HG02885 (cell line): Measurements from ENCODE around the gene WDR33.
"Not testable (repeated sequence)": the region's sequence is repeated elsewhere in the genome, so short reads cannot be mapped to it uniquely, and the experiment has no call there.

Source experiments
- ATAC-seq: cut with Tn5 transposase; IDR thresholded peaks from one replicate; pipeline ENCODE4 v1.9.1; 2021; ENCODE audit warnings: mild to moderate bottlenecking; ENCODE audit not compliant: unreplicated experiment, poor library complexity

The WDR33 gene

GRCh38 chr2:127810619-127811396 is at the start of gene WDR33:
Gene WDR33, minus strand, starts transcription at chr2:127811171. Its CDS starts 40,190 bp downstream, at chr2:127770981.
- ATAC-seq = peak; percentile 98

- ATAC-seq = no peak
Measured at GRCh38 chr2:127860130-127860529, 49.2 kb upstream of the WDR33 start.

GRCh38 chr2:127859712-127860085 is 48.7 kb upstream of the WDR33 start:
- no peak for ATAC-seq

GRCh38 chr2:127857265-127857808 is 46.4 kb upstream of the WDR33 start:
- no peak for ATAC-seq

- ATAC-seq = no peak
Measured at GRCh38 chr2:127853671-127854070, 42.7 kb upstream of the WDR33 start.

- ATAC-seq = no peak
Measured at GRCh38 chr2:127852388-127852787, 41.4 kb upstream of the WDR33 start.

GRCh38 chr2:127847931-127848330 is 37.0 kb upstream of the WDR33 start:
- no peak for ATAC-seq

GRCh38 chr2:127844973-127845372 is 34.0 kb upstream of the WDR33 start:
- ATAC-seq = no peak

- no peak for ATAC-seq
Measured at GRCh38 chr2:127843677-127844076, 32.7 kb upstream of the WDR33 start.

- ATAC-seq = no peak
Measured at GRCh38 chr2:127841466-127842178, 30.7 kb upstream of the WDR33 start.

GRCh38 chr2:127840893-127841292 is 29.9 kb upstream of the WDR33 start:
- ATAC-seq = no peak

GRCh38 chr2:127834951-127835350 is 24.0 kb upstream of the WDR33 start:
- no peak for ATAC-seq

- peak; percentile 97 for ATAC-seq
Measured at GRCh38 chr2:127829845-127830246, 18.9 kb upstream of the WDR33 start.

- not testable (repeated sequence) for ATAC-seq
Measured at GRCh38 chr2:127826708-127827107, 15.7 kb upstream of the WDR33 start.

GRCh38 chr2:127826047-127826446 is 15.1 kb upstream of the WDR33 start:
- no peak for ATAC-seq

GRCh38 chr2:127820080-127820668 is 9.2 kb upstream of the WDR33 start:
- ATAC-seq = no peak

GRCh38 chr2:127818794-127819425 is 7.9 kb upstream of the WDR33 start:
- no peak for ATAC-seq

- ATAC-seq = no peak
Measured at GRCh38 chr2:127818241-127818640, 7.3 kb upstream of the WDR33 start.

GRCh38 chr2:127814677-127815076 is 3.7 kb upstream of the WDR33 start:
- no peak for ATAC-seq

- ATAC-seq = not testable (repeated sequence)
Measured at GRCh38 chr2:127812441-127812840, 1.5 kb upstream of the WDR33 start.
